Measurements from ENCODE around the gene TBCK. TPM values are rescaled to one million over a fixed set of nuclear protein-coding genes. Genes with fewer than 3 reads are reported as not detected.

TBCK gene
- total RNA-seq, 2 experiments from 2014 or later: 24.9 to 30.1 TPM

GRCh38 chr4:106344647-106344970 is 28.6 kb upstream of the TBCK start:
- Mint-ChIP-seq H3K27me3 (no peaks in the 10 kb centered on the region), H3K9me3 (peaks cover 7% of the 10 kb centered on the region), H3K27ac (no peak overlapping the region), H3K36me3 (ENCODE audit: low read depth) (peaks cover 53% of the 10 kb centered on the region), H3K4me1 (ENCODE audit: low read depth) (peaks cover 38% of the 10 kb centered on the region), H3K4me3 (no peak overlapping the region)
- intact Hi-C loops (cut with micrococcal nuclease): no loop called here
- CTCF ChIA-PET: no interaction called here
- TF ChIP-seq, protein P1, sequence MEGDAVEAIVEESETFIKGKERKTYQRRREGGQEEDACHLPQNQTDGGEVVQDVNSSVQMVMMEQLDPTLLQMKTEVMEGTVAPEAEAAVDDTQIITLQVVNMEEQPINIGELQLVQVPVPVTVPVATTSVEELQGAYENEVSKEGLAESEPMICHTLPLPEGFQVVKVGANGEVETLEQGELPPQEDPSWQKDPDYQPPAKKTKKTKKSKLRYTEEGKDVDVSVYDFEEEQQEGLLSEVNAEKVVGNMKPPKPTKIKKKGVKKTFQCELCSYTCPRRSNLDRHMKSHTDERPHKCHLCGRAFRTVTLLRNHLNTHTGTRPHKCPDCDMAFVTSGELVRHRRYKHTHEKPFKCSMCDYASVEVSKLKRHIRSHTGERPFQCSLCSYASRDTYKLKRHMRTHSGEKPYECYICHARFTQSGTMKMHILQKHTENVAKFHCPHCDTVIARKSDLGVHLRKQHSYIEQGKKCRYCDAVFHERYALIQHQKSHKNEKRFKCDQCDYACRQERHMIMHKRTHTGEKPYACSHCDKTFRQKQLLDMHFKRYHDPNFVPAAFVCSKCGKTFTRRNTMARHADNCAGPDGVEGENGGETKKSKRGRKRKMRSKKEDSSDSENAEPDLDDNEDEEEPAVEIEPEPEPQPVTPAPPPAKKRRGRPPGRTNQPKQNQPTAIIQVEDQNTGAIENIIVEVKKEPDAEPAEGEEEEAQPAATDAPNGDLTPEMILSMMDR (IDR thresholded peaks at IDR 0.05): no peak
- DNase-seq (no peak), ATAC-seq (no peak)
- POLR2A ChIA-PET: no interaction called here

DNA sequence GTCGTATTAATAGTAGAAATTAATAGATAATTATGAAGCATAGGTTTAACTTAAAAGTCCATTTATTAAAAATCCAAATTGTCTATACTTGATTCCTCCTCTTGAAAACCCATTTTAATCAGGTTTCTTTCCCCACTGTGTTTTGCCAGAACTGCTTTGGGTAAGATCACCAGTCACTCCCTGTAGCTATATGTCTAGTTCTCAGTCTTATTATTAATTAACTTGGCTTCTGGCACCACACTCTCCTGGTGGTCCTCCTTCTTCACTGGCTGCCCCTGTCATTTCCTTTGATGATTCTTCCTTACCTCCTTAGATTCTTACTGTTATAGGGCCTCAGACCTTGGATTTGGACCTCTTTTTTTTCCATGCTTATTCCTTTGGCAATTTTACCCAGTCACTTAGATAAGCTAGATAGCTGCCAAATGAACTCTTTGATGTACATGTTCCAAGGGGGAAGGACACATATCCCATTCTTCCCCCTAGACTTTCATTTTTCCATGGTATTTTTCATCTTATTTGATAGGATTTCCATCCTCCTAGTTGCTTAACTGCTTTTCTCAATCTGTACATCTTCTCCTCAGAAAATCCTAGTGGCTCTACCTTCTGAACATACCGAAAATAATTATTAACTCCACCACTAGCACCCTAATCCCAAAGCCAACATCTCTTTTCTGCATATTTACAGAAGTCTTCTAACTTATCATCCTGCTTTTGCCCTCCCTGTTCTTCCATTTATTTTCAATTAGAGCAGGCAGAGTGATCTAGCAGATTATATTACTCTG is 28.0 kb upstream of the TBCK start:
- ChIA-PET POLR2A (no interaction called here), CTCF (no interaction called here)
- TF ChIP-seq, protein P1 (IDR thresholded peaks at IDR 0.05): no peak
- no peaks in the 10 kb centered on the region for H3K27me3 Mint-ChIP-seq
- peaks cover 55% of the 10 kb centered on the region for H3K36me3 Mint-ChIP-seq (ENCODE audit: low read depth)
- H3K4me3 Mint-ChIP-seq: no peak overlapping the region
- no peak for DNase-seq
- intact Hi-C loops (cut with micrococcal nuclease): no loop called here
- no peak overlapping the region for H3K27ac Mint-ChIP-seq
- H3K9me3 Mint-ChIP-seq: peaks cover 7% of the 10 kb centered on the region
- ATAC-seq: no peak
- H3K4me1 Mint-ChIP-seq (ENCODE audit: low read depth): peaks cover 41% of the 10 kb centered on the region

DNA sequence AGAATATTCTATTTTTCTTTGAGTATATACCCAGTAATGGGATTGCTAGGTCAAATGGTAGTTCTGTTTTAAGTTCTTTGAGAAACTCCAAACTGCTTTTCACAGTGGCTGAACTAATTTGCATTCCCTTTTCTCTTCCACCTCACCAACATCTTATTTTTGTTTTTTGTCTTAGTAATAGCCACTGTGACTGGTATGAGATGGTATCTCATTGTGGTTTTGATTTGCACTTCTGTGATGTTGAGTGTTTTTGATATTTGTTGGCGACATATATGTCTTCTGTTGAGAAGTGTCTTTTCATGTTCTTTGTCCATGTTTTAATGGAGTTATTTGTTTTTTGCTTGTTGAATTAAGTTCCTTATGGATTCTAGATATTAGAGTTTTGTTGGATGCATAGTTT is 24.8 kb upstream of the TBCK start:
- Mint-ChIP-seq H3K4me3 (no peak overlapping the region), H3K27ac (no peak overlapping the region), H3K4me1 (ENCODE audit: low read depth) (peaks cover 53% of the 10 kb centered on the region), H3K9me3 (peaks cover 20% of the 10 kb centered on the region), H3K27me3 (no peaks in the 10 kb centered on the region), H3K36me3 (ENCODE audit: low read depth) (peaks cover 73% of the 10 kb centered on the region)
- TF ChIP-seq, protein P1 (IDR thresholded peaks at IDR 0.05): no peak
- DNase-seq (no peak), ATAC-seq (no peak)
- POLR2A ChIA-PET: no interaction called here
- CTCF ChIA-PET: no interaction called here
- intact Hi-C loops (cut with micrococcal nuclease): no loop called here

DNA sequence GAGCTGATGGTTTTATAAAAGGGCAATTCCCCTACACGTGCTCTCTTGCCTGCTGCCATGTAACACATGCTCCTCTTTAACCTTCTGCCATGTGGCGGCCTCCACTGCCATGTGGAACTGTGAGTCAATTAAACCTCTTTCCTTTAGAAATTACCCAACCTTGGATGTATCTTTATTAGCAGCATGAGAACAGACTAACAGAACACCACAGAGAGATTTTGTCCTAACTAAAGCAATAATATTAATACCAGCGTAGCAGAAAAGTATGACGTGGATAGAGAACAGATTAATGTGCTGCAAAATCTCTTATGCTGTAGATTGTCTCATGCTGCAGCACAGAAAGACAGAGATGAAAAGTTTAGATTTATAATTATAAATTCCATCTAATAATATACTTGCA is 23.4 kb upstream of the TBCK start:
- POLR2A ChIA-PET: no interaction called here
- ATAC-seq (no peak), DNase-seq (no peak)
- Mint-ChIP-seq H3K27ac (no peak overlapping the region), H3K36me3 (ENCODE audit: low read depth) (peaks cover 80% of the 10 kb centered on the region), H3K4me1 (ENCODE audit: low read depth) (peaks cover 49% of the 10 kb centered on the region), H3K9me3 (peaks cover 20% of the 10 kb centered on the region), H3K4me3 (no peak overlapping the region), H3K27me3 (no peaks in the 10 kb centered on the region)
- TF ChIP-seq, protein P1 (IDR thresholded peaks at IDR 0.05): no peak
- CTCF ChIA-PET: no interaction called here
- intact Hi-C loops (cut with micrococcal nuclease): no loop called here

DNA sequence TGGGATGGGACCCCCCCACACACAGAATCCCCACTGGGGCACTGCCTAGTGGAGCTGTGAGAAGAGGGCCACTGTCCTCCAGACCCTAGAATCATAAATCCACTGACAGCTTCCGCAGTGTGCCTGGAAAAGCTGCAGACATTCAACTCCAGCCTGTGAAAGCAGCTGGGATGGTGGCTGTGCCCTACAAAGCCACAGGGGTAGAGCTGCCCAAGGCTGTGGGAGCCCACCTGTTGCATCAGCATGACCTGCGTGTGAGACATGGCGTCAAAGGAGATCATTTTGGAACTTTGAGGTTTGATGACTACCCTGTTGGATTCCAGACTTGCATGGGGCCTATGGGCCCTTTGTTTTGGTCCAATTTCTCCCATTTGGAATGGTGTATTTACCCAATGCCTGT is 22.7 kb upstream of the TBCK start:
- H3K36me3 Mint-ChIP-seq (ENCODE audit: low read depth): peaks cover 82% of the 10 kb centered on the region

More for the DNA sequence above, 22.7 kb upstream of the TBCK start:
- Mint-ChIP-seq H3K4me3 (no peak overlapping the region), H3K27me3 (no peaks in the 10 kb centered on the region), H3K4me1 (ENCODE audit: low read depth) (peaks cover 47% of the 10 kb centered on the region), H3K9me3 (peaks cover 20% of the 10 kb centered on the region), H3K27ac (no peak overlapping the region)
- CTCF ChIA-PET: interaction anchor here (1.1 kb wide), 1 partner anchor 72 kb away, joined by 3 read pairs; no protein-coding TSS in a partner anchor
- intact Hi-C loops (cut with micrococcal nuclease): no loop called here
- no peak for ATAC-seq
- no peak for DNase-seq
- POLR2A ChIA-PET: no interaction called here
- TF ChIP-seq, protein P1 (IDR thresholded peaks at IDR 0.05): no peak

All from activated CD8-positive, alpha-beta T cell treated with anti-CD3 and anti-CD28 coated beads for 36 hours (primary cell).